ENCODE data around the gene ENOSF1.
A peak's percentile ranks its signal among the peaks of the same experiment; 100 is the strongest.

The ENOSF1 gene

DNA sequence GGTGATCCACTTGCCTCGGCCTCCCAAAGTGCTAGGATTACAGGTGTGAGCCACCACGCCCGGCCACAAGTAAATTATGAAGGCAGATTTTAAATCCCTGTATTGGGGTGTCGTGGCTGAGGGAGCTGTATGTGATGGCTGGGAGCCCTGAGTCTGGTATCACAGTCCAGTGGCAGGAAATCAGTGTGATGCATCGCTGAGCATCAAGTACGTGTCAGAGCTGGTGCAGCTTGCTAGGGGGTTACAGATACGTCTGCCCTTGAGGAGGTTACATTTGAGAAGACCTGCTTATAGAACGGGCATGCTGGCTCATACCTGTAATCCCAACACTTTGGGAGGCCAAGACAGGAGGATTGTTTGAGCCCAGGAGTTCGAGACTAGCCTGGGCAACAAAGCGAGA is 4.3 kb downstream of the ENOSF1 start:
- peaks cover 15% of the 10 kb centered on the region for H3K79me2 ChIP-seq
- H2AFZ ChIP-seq: no peak overlapping the region
- H3K9ac ChIP-seq: no peak overlapping the region
- no peaks in the 10 kb centered on the region for H3K9me3 ChIP-seq (ENCODE audit: control insufficient read depth, low read length)
- TF ChIP-seq, protein P1, sequence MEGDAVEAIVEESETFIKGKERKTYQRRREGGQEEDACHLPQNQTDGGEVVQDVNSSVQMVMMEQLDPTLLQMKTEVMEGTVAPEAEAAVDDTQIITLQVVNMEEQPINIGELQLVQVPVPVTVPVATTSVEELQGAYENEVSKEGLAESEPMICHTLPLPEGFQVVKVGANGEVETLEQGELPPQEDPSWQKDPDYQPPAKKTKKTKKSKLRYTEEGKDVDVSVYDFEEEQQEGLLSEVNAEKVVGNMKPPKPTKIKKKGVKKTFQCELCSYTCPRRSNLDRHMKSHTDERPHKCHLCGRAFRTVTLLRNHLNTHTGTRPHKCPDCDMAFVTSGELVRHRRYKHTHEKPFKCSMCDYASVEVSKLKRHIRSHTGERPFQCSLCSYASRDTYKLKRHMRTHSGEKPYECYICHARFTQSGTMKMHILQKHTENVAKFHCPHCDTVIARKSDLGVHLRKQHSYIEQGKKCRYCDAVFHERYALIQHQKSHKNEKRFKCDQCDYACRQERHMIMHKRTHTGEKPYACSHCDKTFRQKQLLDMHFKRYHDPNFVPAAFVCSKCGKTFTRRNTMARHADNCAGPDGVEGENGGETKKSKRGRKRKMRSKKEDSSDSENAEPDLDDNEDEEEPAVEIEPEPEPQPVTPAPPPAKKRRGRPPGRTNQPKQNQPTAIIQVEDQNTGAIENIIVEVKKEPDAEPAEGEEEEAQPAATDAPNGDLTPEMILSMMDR (IDR thresholded peaks at IDR 0.05): no peak
- no peak overlapping the region for H3K4me3 ChIP-seq (ENCODE audit: low read depth, low read length)
- no peak overlapping the region for H3K27ac ChIP-seq
- H3K36me3 ChIP-seq (ENCODE audit: control insufficient read depth, insufficient read depth, low read length): no peaks in the 10 kb centered on the region
- no peaks in the 10 kb centered on the region for H3K27me3 ChIP-seq (ENCODE audit: control insufficient read depth, insufficient read depth, low read length)
- H3K4me2 ChIP-seq (ENCODE audit: low read length): no peak overlapping the region
- H3K4me1 ChIP-seq: no peaks in the 10 kb centered on the region

DNA sequence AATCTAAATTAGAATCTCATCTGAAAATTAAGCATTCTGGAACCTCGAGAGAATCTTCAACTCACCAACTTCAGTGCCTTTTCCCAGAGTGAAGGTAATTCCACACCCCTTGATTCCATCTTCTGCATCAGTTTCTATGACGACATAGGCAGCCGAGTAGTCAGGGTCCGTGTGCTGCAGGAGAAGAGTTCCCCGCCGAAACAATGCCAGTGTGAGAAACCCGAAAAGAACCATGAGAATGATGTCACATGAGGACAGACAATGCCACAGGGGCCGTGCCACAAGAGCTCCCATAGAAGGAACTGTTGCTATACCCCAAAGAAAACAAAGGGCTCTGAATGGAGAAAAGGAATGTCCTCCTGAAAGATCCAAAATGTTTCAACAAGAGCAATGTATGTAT is 6.0 kb downstream of the ENOSF1 start:
- Histone ChIP-seq H3K4me1 (no peaks in the 10 kb centered on the region), H3K4me2 (ENCODE audit: low read length) (no peak overlapping the region), H3K9me3 (ENCODE audit: control insufficient read depth, low read length) (no peaks in the 10 kb centered on the region), H3K9ac (no peak overlapping the region), H3K27ac (no peak overlapping the region), H3K79me2 (peaks cover 9% of the 10 kb centered on the region), H2AFZ (no peak overlapping the region), H3K4me3 (ENCODE audit: low read depth, low read length) (no peak overlapping the region), H3K36me3 (ENCODE audit: control insufficient read depth, insufficient read depth, low read length) (no peaks in the 10 kb centered on the region), H3K27me3 (ENCODE audit: control insufficient read depth, insufficient read depth, low read length) (no peaks in the 10 kb centered on the region)
- TF ChIP-seq, protein P1 (IDR thresholded peaks at IDR 0.05): no peak

DNA sequence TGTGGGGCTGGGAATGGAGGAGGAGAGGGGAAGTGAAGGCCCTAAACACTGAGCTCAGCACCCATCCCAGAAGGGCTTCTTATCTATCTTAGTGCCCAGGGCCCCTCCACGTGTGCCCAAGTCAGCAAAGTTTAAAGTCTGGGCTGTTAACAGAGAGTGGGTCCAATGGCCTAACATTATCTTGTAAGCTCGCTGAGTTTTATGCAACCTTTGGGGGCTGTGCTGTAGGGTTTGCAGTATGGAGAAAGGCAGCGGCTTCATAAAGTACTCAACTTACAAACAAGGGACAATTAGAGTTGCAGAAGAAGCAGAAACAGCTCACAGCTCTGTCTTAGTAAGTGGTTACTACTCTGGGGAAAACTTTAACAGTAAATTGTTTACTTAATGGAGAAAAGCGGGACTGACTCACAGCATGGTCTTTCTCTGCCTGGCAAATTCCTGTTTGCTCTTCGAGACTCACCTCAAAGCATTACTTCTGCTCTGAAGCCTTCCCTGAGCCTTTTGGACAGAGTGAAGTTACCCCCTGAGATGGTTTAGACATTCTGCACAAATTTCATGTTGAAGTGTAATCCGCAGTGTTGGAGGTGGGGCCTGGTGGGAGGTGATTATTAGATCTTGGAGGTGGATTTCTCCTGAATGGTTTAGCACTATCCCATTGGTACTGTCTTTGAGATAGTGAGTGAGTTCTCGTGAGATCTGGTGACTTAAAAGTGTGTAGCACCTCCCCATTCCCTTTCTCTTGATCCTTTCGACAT is 9.0 kb downstream of the ENOSF1 start:
- H3K9me3 ChIP-seq (ENCODE audit: control insufficient read depth, low read length): no peaks in the 10 kb centered on the region
- peaks cover 3% of the 10 kb centered on the region for H3K79me2 ChIP-seq
- no peak overlapping the region for H3K4me3 ChIP-seq (ENCODE audit: low read depth, low read length)
- no peaks in the 10 kb centered on the region for H3K4me1 ChIP-seq
- H3K36me3 ChIP-seq (ENCODE audit: control insufficient read depth, insufficient read depth, low read length): no peaks in the 10 kb centered on the region
- H3K9ac ChIP-seq: no peak overlapping the region
- no peak overlapping the region for H3K27ac ChIP-seq
- H2AFZ ChIP-seq: no peak overlapping the region
- no peak overlapping the region for H3K4me2 ChIP-seq (ENCODE audit: low read length)
- H3K27me3 ChIP-seq (ENCODE audit: control insufficient read depth, insufficient read depth, low read length): no peaks in the 10 kb centered on the region
- TF ChIP-seq, protein P1 (IDR thresholded peaks at IDR 0.05): no peak

DNA sequence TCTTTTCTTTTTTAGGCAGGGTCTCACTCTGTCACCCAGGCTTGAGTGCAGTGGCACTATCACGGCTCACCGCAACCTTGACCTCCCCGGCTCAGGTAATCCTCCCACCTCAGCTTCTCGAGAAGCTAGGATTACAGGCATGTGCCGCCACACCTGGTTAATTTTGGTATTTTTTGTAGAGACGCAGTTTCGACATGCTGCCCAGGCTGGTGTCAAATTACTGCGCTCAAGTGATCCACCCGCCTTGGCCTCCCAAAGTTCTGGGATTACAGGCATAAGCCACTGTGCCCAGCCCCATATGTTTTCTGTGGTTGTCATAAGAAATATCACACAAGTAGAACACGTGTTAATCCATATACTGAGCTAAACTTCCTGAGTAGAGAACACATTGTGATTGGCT is 14.6 kb downstream of the ENOSF1 start:
- peak overlapping the region; percentile 38 for H2AFZ ChIP-seq
- peaks cover 4% of the 10 kb centered on the region for H3K79me2 ChIP-seq
- TF ChIP-seq, protein P1 (IDR thresholded peaks at IDR 0.05): peak; percentile 55
- no peak overlapping the region for H3K4me2 ChIP-seq (ENCODE audit: low read length)
- no peaks in the 10 kb centered on the region for H3K36me3 ChIP-seq (ENCODE audit: control insufficient read depth, insufficient read depth, low read length)
- H3K4me3 ChIP-seq (ENCODE audit: low read depth, low read length): no peak overlapping the region
- H3K9me3 ChIP-seq (ENCODE audit: control insufficient read depth, low read length): no peaks in the 10 kb centered on the region
- peaks cover 7% of the 10 kb centered on the region for H3K4me1 ChIP-seq
- H3K27me3 ChIP-seq (ENCODE audit: control insufficient read depth, insufficient read depth, low read length): no peaks in the 10 kb centered on the region
- no peak overlapping the region for H3K9ac ChIP-seq
- peak overlapping the region; percentile 46 for H3K27ac ChIP-seq

DNA sequence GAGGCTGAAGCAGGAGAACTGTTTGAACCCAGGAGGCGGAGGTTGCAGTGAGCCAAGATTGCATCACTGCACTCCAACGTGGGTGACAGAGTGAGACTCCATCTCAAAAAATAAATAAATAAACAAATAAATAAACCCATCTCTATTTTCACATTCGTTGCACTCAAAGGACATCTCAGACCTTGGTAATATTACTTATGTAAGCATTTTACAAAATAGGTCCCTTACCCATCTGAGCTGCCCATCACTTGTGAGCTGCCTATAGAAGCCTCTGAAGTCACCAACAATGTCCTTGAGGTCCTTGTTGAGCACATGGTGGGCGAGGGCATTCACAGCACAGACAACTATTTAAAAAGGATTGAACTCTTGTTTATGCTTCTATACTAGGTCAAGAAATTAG is 15.4 kb downstream of the ENOSF1 start:
- Histone ChIP-seq H3K36me3 (ENCODE audit: control insufficient read depth, insufficient read depth, low read length) (no peaks in the 10 kb centered on the region), H3K79me2 (peaks cover 4% of the 10 kb centered on the region), H2AFZ (no peak overlapping the region), H3K27ac (no peak overlapping the region), H3K27me3 (ENCODE audit: control insufficient read depth, insufficient read depth, low read length) (no peaks in the 10 kb centered on the region), H3K9me3 (ENCODE audit: control insufficient read depth, low read length) (no peaks in the 10 kb centered on the region), H3K4me2 (ENCODE audit: low read length) (no peak overlapping the region), H3K9ac (no peak overlapping the region), H3K4me3 (ENCODE audit: low read depth, low read length) (no peak overlapping the region), H3K4me1 (peaks cover 7% of the 10 kb centered on the region)
- TF ChIP-seq, protein P1 (IDR thresholded peaks at IDR 0.05): no peak

Data from parathyroid adenoma (tissue), 2 donors.